IPS-18c (cell line): Measurements from ENCODE around the gene CHRM4.

Experiments used
- H3K4me3 ChIP-seq: 2 replicates; pipeline ENCODE4 v1.7.0; 2013; ENCODE audit warnings: low read depth, mild to moderate bottlenecking, low read length, moderate library complexity; ENCODE audit not compliant: insufficient read depth
- H3K9me3 ChIP-seq: one replicate; pipeline ENCODE4 v1.6.1; 2013; ENCODE audit warnings: mild to moderate bottlenecking, low read length, moderate library complexity; ENCODE audit not compliant: control insufficient read depth, insufficient read depth

CHRM4 gene

DNA sequence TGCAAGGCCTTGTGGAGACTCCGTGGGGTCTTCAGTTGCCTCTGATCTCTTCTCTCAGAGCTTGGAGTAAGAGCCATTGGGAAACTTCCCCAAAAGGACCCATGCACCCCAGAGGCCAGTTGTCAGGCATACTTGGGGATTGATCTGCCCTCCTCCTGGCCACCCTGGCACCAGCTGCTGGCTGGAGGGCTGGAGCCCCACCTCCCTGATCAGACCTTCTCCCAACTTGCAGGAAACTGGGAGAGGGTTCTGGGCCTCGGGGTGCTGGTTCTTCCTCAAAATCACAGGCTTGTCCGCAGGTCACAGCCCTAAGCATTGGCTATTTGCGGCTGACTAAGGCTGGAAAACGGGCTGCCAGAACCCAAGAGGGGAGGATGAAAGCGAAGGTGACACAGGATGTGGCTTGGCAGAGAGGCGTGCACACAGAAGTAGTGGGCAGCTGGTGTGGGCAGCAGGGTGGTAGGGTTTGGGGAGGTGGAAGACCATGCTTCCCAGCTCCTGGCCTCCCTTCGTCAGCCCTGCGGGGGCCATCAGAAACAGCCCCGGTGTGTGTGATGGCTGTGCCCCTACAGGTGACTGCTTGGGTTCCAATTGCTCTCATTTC, 45.6 kb downstream of the CHRM4 start:
- peaks cover 2% of the 10 kb centered on the region for H3K9me3 ChIP-seq
- H3K4me3 ChIP-seq = no peak overlapping the region

DNA sequence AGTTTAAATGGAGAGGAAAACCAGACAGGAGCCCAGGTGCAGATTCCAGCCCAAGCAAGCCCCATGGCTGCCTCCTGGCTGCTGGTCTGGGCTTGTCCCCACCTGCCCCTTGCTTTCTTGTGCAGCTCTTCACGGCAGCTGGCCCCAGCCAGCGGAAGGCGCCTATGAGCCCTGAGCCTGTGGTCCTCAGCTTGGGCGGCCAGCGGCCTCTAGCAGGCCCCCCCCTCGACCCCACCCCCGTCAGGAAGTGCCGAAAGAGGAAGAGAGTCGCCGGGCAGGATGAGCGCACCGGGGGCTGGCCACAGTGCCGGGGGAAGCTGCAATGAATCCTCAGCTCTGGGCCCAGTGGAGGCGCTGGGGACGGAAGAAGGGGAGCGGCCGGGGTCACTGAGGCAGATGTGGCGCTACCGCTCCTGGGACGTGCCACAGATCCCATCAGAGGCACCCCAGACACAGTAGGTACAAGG, 46.4 kb downstream of the CHRM4 start:
- no peak overlapping the region for H3K4me3 ChIP-seq

DNA sequence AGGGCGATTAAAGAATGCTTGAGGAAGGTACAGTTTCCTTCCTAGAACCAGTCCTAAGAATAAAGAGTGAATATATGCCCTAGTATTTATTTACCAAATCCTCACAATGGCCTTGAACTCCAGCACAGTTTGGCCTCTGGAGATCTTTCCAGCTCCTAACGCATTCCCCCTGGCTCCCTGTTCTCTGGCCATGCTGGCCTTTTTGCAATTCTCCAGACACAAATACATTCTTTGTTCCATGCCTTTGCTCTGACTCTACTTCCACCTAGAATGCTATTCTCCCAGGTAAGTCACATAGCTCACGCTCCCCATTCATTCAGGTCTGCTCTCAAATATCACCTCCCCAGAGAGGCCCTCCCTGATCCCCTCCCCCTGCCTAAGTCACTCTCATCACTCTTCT, 48.1 kb downstream of the CHRM4 start:
- no peak overlapping the region for H3K4me3 ChIP-seq

More for the DNA sequence above, 46.4 kb downstream of the CHRM4 start:
- peaks cover 2% of the 10 kb centered on the region for H3K9me3 ChIP-seq

GRCh38 chr11:46342239-46342638, 49.3 kb downstream of the CHRM4 start:
- Histone ChIP-seq H3K4me3 (no peak overlapping the region), H3K9me3 (no peaks in the 10 kb centered on the region)

More for the DNA sequence above, 48.1 kb downstream of the CHRM4 start:
- peaks cover 2% of the 10 kb centered on the region for H3K9me3 ChIP-seq

- no peaks in the 10 kb centered on the region for H3K9me3 ChIP-seq
- H3K4me3 ChIP-seq = no peak overlapping the region
Measured at GRCh38 chr11:46341454-46341853, 50.1 kb downstream of the CHRM4 start.

DNA sequence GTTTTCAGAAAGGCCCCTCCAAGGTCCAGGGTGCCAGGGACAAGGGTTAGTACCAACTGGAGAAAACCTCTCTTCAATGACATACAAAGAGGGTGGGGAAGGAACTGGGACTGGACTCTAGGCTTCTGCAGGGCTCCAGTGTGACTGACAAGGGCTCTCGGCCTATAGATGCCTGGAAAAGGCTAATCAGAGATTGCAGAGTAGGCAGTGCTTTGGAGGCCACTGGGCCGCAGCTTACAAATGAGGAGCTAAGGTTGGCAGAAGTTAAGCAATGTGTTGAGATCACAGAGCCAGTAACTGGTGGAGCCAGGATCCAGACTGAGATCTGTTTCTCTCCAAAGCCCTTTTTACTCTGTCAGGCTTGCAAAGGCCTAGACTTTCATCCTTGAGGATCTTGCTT, 51.8 kb downstream of the CHRM4 start:
- H3K4me3 ChIP-seq = no peak overlapping the region
- H3K9me3 ChIP-seq = no peaks in the 10 kb centered on the region

GRCh38 chr11:46338988-46339666, 52.4 kb downstream of the CHRM4 start:
- H3K4me3 ChIP-seq = no peak overlapping the region; the same call in 1 of the 2 replicates

DNA sequence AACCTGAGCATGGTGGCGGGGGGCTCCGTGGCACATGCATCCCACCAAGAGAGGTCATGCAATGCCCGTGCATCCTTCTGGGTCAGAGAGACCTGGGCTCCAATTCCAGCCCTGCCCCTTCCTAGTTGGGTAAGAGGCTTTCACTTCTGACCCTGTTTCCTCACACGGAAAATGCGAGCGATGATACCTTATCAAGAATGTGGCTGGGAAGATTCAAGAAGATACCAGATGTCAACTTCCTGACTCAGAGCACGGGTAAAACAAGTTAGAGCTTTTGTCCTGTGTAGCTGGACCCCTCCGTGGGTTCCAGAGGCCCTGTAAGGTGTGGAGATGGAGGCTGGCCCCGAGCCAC, 53.0 kb downstream of the CHRM4 start:
- Histone ChIP-seq H3K9me3 (no peaks in the 10 kb centered on the region), H3K4me3 (no peak overlapping the region; the same call in 1 of the 2 replicates)

More at GRCh38 chr11:46338988-46339666, 52.4 kb downstream of the CHRM4 start:
- no peaks in the 10 kb centered on the region for H3K9me3 ChIP-seq

DNA sequence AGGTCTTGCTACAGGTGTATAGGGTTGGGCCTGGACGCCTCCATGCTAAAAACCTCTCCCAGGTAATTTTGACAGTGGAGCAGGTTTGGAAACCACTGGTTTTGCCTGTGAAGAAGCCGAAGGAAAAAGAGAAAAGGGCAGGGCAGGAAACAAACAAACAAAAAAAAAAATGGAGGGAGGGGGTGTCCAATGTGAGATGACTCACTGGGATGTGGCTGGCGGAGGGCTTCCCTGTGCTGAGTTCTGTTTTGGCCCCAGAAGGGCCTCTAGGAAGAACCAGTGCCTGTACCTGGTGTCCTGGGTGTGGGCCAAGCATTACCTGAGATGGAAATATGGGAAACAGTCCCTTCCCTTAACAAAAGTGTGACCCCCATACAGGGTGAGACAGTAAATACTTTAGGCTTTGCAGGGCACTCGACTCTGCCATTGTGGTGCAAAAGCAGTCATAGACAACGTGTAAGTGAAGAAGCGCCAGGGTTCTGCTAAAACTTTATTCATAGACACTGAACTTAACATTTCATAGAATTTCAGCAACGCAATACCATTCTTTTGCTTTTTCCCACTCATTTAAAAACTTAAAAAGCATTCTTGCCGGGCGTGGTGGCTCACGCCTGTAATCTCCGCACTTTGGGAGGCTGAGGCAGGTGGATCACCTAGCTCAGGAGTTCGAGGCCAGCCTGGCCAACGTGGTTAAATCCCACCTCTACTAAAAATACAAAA, 53.8 kb downstream of the CHRM4 start:
- Histone ChIP-seq H3K4me3 (no peak overlapping the region), H3K9me3 (no peaks in the 10 kb centered on the region)

DNA sequence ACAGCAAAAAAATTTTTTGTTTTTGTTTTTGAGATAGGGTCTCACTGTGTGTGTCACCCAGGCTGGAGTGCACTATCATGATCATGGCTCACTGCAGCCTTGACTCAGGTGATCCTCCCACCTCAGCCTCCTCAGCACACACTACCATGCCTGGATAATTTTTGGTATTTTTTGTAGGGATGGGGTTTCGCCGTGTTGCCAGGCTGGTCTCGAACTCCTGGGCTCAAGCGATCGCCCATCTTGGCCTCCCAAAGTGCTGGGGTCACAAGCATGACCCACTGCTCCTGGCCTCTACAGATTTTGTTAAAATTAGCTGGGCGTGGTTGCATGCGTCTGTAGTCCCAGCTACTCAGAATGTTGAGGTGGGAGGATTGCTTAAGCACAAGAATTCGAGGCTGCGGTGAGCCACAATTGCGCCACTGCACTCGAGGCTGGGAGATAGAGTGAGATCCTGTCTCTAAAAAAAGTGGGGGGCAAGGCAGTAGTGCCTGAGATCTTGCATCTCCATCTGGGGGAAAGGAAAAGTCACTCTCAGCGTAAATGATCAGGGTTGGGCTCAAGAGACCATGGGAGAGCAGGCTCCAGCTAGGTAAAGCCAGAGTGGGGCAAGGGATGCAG, 54.9 kb downstream of the CHRM4 start:
- no peak overlapping the region for H3K4me3 ChIP-seq
- H3K9me3 ChIP-seq = no peaks in the 10 kb centered on the region

- no peaks in the 10 kb centered on the region for H3K9me3 ChIP-seq
- H3K4me3 ChIP-seq = no peak overlapping the region
Measured at GRCh38 chr11:46335890-46336562, 55.5 kb downstream of the CHRM4 start.

GRCh38 chr11:46335271-46335670, 56.3 kb downstream of the CHRM4 start:
- H3K9me3 ChIP-seq = no peaks in the 10 kb centered on the region

DNA sequence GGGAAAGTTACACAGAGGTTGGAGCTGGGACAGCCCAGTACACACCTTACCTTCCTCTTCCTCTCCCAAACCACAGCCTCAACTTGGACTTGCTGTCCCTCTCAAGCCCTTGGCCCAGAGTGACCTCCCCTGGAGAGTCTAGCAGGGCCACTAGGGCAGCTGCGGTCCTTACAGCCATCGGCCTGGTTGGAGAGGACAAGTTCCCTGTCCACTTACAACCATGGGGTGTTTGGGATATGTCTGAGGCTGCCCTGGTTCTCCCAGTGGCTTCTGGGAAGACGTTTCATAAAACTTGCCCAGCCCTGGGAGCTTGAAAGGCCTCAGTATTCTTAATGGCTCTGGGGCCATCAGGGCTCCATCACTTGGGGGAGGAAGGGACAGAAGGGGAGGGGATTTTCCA, 57.4 kb downstream of the CHRM4 start:
- no peak overlapping the region for H3K4me3 ChIP-seq
- no peaks in the 10 kb centered on the region for H3K9me3 ChIP-seq

More at GRCh38 chr11:46335271-46335670, 56.3 kb downstream of the CHRM4 start:
- no peak overlapping the region for H3K4me3 ChIP-seq
